ENCODE data around the gene CMYA5.
"Not testable (repeated sequence)": the region's sequence is repeated elsewhere in the genome, so short reads cannot be mapped to it uniquely, and the experiment has no call there.

Gene CMYA5

DNA sequence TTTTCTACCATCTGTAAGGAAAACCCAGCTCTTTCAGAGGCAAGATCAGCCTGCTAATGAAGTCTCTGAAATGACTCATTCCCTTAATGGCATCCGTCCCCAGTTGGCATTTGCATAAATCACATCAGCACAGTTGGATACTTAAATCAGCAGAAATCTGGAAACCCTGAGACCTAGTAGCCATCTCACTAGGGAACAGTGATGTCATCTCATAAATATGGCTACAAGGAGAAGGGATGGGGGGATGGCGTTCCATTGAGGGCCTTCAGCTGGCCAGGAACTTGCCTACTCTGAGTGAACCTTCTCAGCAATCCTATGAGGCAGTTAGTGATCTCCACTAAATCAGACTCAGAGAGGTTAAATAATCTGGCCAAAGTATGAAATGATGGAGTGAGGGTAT is 81.8 kb downstream of the CMYA5 start:
- DNase-seq (ENCODE audit: low read depth) = peak; percentile 90
- TF ChIP-seq, protein P1, sequence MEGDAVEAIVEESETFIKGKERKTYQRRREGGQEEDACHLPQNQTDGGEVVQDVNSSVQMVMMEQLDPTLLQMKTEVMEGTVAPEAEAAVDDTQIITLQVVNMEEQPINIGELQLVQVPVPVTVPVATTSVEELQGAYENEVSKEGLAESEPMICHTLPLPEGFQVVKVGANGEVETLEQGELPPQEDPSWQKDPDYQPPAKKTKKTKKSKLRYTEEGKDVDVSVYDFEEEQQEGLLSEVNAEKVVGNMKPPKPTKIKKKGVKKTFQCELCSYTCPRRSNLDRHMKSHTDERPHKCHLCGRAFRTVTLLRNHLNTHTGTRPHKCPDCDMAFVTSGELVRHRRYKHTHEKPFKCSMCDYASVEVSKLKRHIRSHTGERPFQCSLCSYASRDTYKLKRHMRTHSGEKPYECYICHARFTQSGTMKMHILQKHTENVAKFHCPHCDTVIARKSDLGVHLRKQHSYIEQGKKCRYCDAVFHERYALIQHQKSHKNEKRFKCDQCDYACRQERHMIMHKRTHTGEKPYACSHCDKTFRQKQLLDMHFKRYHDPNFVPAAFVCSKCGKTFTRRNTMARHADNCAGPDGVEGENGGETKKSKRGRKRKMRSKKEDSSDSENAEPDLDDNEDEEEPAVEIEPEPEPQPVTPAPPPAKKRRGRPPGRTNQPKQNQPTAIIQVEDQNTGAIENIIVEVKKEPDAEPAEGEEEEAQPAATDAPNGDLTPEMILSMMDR (IDR thresholded peaks at IDR 0.05; ENCODE audit: low read depth, low read length, missing control alignments) = no peak
- in situ Hi-C loops (cut with HindIII; ENCODE audit: low sequenced_read_pairs) = no loop called here
- H3K4me3 ChIP-seq (ENCODE audit: low read depth, low read length) = no peak overlapping the region

- no peak overlapping the region for H3K4me3 ChIP-seq (ENCODE audit: low read depth, low read length)
- no peak for DNase-seq (ENCODE audit: low read depth)
- TF ChIP-seq, protein P1 (IDR thresholded peaks at IDR 0.05; ENCODE audit: low read depth, low read length, missing control alignments) = no peak
- in situ Hi-C loops (cut with HindIII; ENCODE audit: low sequenced_read_pairs) = no loop called here
These were observed 83.0 kb downstream of the CMYA5 start for GRCh38 chr5:79772651-79773050.

DNA sequence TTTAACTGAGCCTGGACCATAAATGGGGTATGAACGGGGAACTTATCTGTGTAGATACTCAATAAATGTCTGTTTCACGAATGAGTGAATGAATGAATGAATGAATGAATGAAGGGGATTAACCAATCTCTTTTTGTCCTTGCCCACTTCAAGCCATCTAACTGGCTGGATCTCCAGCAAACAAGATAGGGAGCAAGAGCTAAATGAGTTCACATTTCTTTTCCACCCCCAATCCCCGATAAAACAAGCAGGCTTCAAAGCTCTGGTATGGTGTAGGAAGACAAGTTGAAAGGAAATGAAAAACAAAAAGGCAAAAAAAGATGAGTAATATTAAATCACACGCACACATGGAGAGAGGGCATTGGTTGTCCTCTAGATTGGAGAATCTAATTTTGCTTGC is 84.0 kb downstream of the CMYA5 start:
- in situ Hi-C loops (cut with HindIII; ENCODE audit: low sequenced_read_pairs) = no loop called here
- no peak overlapping the region for H3K4me3 ChIP-seq (ENCODE audit: low read depth, low read length)
- TF ChIP-seq, protein P1 (IDR thresholded peaks at IDR 0.05; ENCODE audit: low read depth, low read length, missing control alignments) = no peak
- no peak for DNase-seq (ENCODE audit: low read depth)

- in situ Hi-C loops (cut with HindIII; ENCODE audit: low sequenced_read_pairs) = no loop called here
- no peak for DNase-seq (ENCODE audit: low read depth)
- H3K4me3 ChIP-seq (ENCODE audit: low read depth, low read length) = no peak overlapping the region
- TF ChIP-seq, protein P1 (IDR thresholded peaks at IDR 0.05; ENCODE audit: low read depth, low read length, missing control alignments) = peak; percentile 50
These were observed 84.7 kb downstream of the CMYA5 start for GRCh38 chr5:79774171-79774854.

GRCh38 chr5:79774855-79775237 is 85.2 kb downstream of the CMYA5 start:
- no peak overlapping the region for H3K4me3 ChIP-seq (ENCODE audit: low read depth, low read length)
- TF ChIP-seq, protein P1 (IDR thresholded peaks at IDR 0.05; ENCODE audit: low read depth, low read length, missing control alignments) = no peak
- DNase-seq (ENCODE audit: low read depth) = no peak
- in situ Hi-C loops (cut with HindIII; ENCODE audit: low sequenced_read_pairs) = no loop called here

DNA sequence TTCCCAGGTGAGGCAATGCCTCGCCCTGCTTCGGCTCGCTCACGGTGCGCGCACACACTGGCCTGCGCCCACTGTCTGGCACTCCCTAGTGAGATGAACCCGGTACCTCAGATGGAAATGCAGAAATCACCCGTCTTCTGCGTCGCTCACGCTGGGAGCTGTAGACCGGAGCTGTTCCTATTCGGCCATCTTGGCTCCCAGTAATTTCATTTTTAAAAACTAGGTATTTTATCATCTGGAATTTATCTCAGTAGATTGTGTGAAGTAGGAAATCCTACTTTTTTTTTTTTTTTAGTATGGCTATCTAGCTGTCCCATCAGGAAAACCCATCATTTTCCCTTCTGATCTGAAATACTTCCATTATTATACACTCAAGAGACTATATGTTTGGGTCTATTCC is 95.1 kb downstream of the CMYA5 start:
- H3K4me3 ChIP-seq (ENCODE audit: low read depth, low read length); DNase-seq (ENCODE audit: low read depth); in situ Hi-C loops (cut with HindIII; ENCODE audit: low sequenced_read_pairs): not testable (repeated sequence)

- in situ Hi-C loops (cut with HindIII; ENCODE audit: low sequenced_read_pairs) = no loop called here
- no peak for DNase-seq (ENCODE audit: low read depth)
These were observed 96.3 kb downstream of the CMYA5 start for GRCh38 chr5:79785983-79786382.

More at GRCh38 chr5:79785983-79786382, 96.3 kb downstream of the CMYA5 start:
- TF ChIP-seq, protein P1 (IDR thresholded peaks at IDR 0.05; ENCODE audit: low read depth, low read length, missing control alignments) = no peak
- H3K4me3 ChIP-seq (ENCODE audit: low read depth, low read length) = no peak overlapping the region
